ENCODE data around the gene GABPA.

GABPA gene

GRCh38 chr21:25813917-25814316, 79.1 kb downstream of the GABPA start:
- no peak for DNase-seq

- no peak for DNase-seq
Observed at GRCh38 chr21:25818121-25818520, 83.3 kb downstream of the GABPA start.

GRCh38 chr21:25818551-25818950, 83.8 kb downstream of the GABPA start:
- no peak for DNase-seq

Data from stimulated activated CD4-positive, alpha-beta T cell treated with anti-CD3 and anti-CD28 coated beads, Interleukin-12 subunit alpha, Interleukin-12 subunit beta, amount 100 ng/mL, for 4 hours (primary cell).